GM19328 (cell line): ENCODE data around the gene ITSN1.

Source experiments
- ATAC-seq: cut with Tn5 transposase; IDR thresholded peaks from one replicate; pipeline ENCODE4 v1.9.1; 2021; ENCODE audit warnings: mild to moderate bottlenecking, moderate library complexity; ENCODE audit not compliant: unreplicated experiment

Gene ITSN1

GRCh38 chr21:33802481-33802880, 160.2 kb downstream of the ITSN1 start:
- no peak for ATAC-seq

- ATAC-seq = no peak
Measured at GRCh38 chr21:33808715-33809367, 166.5 kb downstream of the ITSN1 start.

GRCh38 chr21:33810766-33811165, 168.5 kb downstream of the ITSN1 start:
- no peak for ATAC-seq

- no peak for ATAC-seq
Measured at GRCh38 chr21:33811167-33812010, 169.1 kb downstream of the ITSN1 start.

- no peak for ATAC-seq
Measured at GRCh38 chr21:33813832-33814365, 171.6 kb downstream of the ITSN1 start.

GRCh38 chr21:33815143-33815707, 172.9 kb downstream of the ITSN1 start:
- ATAC-seq = no peak

- no peak for ATAC-seq
Measured at GRCh38 chr21:33816174-33816573, 173.9 kb downstream of the ITSN1 start.

GRCh38 chr21:33817138-33817537, 174.8 kb downstream of the ITSN1 start:
- no peak for ATAC-seq

GRCh38 chr21:33817663-33818451, 175.6 kb downstream of the ITSN1 start:
- no peak for ATAC-seq

GRCh38 chr21:33820230-33820770, 178.0 kb downstream of the ITSN1 start:
- no peak for ATAC-seq

GRCh38 chr21:33820798-33821197, 178.5 kb downstream of the ITSN1 start:
- no peak for ATAC-seq

GRCh38 chr21:33821503-33822322, 179.4 kb downstream of the ITSN1 start:
- no peak for ATAC-seq

- ATAC-seq = no peak
Measured at GRCh38 chr21:33824156-33824941, 182.0 kb downstream of the ITSN1 start.

GRCh38 chr21:33825419-33825818, 183.1 kb downstream of the ITSN1 start:
- no peak for ATAC-seq

GRCh38 chr21:33825915-33826314, 183.6 kb downstream of the ITSN1 start:
- ATAC-seq = no peak

- ATAC-seq = no peak
Measured at GRCh38 chr21:33828083-33828482, 185.8 kb downstream of the ITSN1 start.

GRCh38 chr21:33828577-33828976, 186.3 kb downstream of the ITSN1 start:
- ATAC-seq = no peak

- no peak for ATAC-seq
Measured at GRCh38 chr21:33829844-33830243, 187.5 kb downstream of the ITSN1 start.
